HUES6 (cell line): ENCODE results near the gene PCDH9.
"Not testable (repeated sequence)": the region's sequence is repeated elsewhere in the genome, so short reads cannot be mapped to it uniquely, and the experiment has no call there.

Experiments used
- H3K27ac ChIP-seq: 2 replicates; pipeline ENCODE4 v1.7.0; 2013; ENCODE audit warnings: low read depth, mild to moderate bottlenecking, low read length, inconsistent platforms
- H3K27me3 ChIP-seq: 2 replicates; pipeline ENCODE4 v1.6.1; 2013; ENCODE audit warnings: low read length; ENCODE audit not compliant: control insufficient read depth, insufficient read depth
- H3K36me3 ChIP-seq: 2 replicates; pipeline ENCODE4 v1.6.1; 2013; ENCODE audit warnings: low read length; ENCODE audit not compliant: control insufficient read depth, insufficient read depth
- H3K4me1 ChIP-seq: 2 replicates; pipeline ENCODE4 v1.6.1; 2013; ENCODE audit warnings: low read length; ENCODE audit not compliant: control insufficient read depth, insufficient read depth
- H3K4me3 ChIP-seq: 2 replicates; pipeline ENCODE4 v1.5.1; 2013; ENCODE audit warnings: low read depth, low read length
- H3K9ac ChIP-seq: one replicate; pipeline ENCODE4 v1.6.1; 2013; ENCODE audit warnings: mild to moderate bottlenecking, low read length
- H3K9me3 ChIP-seq: 2 replicates; pipeline ENCODE4 v1.6.1; 2013; ENCODE audit warnings: low read depth, low read length; ENCODE audit not compliant: control insufficient read depth, insufficient read depth

The PCDH9 gene

DNA sequence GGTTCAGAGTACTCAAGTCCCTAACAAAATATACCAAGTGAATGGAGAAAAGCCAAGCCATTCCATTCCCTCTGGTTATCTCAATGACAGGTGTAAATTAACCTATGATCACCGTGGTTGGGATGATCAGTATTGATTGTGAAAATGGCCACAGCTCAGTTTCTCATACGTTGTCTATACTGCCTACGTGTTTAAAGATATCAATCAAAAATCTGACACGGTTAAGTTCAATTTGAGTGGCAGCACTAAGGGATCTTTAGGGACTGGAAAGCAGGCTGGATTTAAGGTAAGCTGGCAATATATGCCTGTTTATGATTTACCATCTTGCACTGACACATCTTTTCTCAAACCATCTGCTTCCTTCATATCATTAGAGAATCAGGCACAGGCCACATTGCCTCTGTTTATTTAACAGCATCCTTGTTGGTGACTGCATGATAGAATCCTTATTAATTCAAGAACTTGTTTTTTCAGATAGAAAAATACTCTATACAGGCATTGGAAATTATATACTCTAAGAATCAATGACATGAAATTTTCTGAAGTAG, 907.9 kb downstream of the PCDH9 start:
- Histone ChIP-seq H3K36me3 (no peaks in the 10 kb centered on the region), H3K27ac (no peak overlapping the region), H3K4me3 (no peak overlapping the region), H3K9me3 (no peaks in the 10 kb centered on the region), H3K27me3 (no peaks in the 10 kb centered on the region), H3K4me1 (no peaks in the 10 kb centered on the region), H3K9ac (no peak overlapping the region)

DNA sequence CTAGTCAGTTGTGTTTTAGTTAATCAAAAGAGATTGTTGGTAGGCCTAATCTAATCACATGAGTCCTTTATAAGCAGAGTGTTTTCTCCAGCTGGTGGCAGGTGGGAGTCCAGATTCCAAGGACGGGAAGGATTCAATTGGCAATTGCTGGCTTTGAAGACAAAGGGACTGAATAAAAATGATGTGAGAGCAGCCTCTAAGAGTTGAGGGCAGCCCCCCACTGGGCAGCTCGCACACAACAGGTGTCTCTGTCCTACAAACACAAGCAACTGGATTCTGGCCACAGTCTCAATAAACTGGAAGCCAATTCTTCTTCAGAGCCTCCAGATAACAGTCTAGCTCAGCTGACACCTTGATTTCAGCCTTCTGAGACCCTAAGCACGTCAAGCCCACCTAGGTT, 915.2 kb downstream of the PCDH9 start:
- H3K36me3 ChIP-seq = no peaks in the 10 kb centered on the region
- no peak overlapping the region for H3K9ac ChIP-seq
- H3K4me1 ChIP-seq = no peaks in the 10 kb centered on the region

GRCh38 chr13:66313413-66313812, 916.7 kb downstream of the PCDH9 start:
- Histone ChIP-seq H3K36me3 (no peaks in the 10 kb centered on the region), H3K4me1 (no peaks in the 10 kb centered on the region), H3K4me3 (no peak overlapping the region), H3K9ac (no peak overlapping the region), H3K27me3 (no peaks in the 10 kb centered on the region), H3K27ac (no peak overlapping the region), H3K9me3 (no peaks in the 10 kb centered on the region)

More for the DNA sequence above, 915.2 kb downstream of the PCDH9 start:
- no peak overlapping the region for H3K4me3 ChIP-seq
- H3K9me3 ChIP-seq = no peaks in the 10 kb centered on the region
- H3K27ac ChIP-seq = no peak overlapping the region
- H3K27me3 ChIP-seq = no peaks in the 10 kb centered on the region

- no peak overlapping the region for H3K4me3 ChIP-seq
- no peaks in the 10 kb centered on the region for H3K27me3 ChIP-seq
- H3K9ac ChIP-seq = no peak overlapping the region
- no peaks in the 10 kb centered on the region for H3K36me3 ChIP-seq
- H3K27ac ChIP-seq = no peak overlapping the region
- no peaks in the 10 kb centered on the region for H3K9me3 ChIP-seq
- H3K4me1 ChIP-seq = no peaks in the 10 kb centered on the region
These were observed 917.6 kb downstream of the PCDH9 start for GRCh38 chr13:66312312-66313087.

DNA sequence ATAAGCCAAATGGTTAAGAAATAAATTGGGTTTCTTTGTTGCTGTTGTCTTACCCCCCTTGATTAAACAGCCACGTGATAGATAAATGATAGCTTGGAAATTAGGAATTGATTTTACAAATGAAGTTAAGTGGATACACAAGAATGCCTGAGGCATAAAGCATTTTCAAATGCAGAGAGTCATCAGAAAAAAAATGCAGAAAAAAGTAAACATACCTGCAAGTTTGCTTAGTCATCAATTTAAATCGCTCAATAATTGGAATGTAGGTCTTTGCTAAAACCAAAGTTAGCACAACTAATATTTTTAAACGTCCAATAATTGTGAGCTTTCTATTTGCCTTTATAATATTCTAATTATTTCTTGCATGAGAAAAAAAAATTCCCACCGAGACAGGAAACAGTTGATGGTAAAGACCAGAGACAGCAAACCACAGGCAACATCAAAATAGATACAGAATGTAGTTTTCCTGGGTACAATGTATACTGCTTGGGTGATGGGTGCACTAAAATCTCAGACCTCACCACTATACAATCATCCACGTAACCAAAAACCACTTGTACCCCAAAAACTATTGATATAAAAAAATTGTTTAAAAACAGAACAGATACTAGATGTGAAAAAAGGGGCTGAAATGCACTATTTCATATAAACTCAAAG, 924.0 kb downstream of the PCDH9 start:
- Histone ChIP-seq H3K4me1 (no peaks in the 10 kb centered on the region), H3K9me3 (no peaks in the 10 kb centered on the region), H3K27me3 (no peaks in the 10 kb centered on the region), H3K9ac (no peak overlapping the region), H3K36me3 (no peaks in the 10 kb centered on the region), H3K27ac (no peak overlapping the region), H3K4me3 (no peak overlapping the region)

DNA sequence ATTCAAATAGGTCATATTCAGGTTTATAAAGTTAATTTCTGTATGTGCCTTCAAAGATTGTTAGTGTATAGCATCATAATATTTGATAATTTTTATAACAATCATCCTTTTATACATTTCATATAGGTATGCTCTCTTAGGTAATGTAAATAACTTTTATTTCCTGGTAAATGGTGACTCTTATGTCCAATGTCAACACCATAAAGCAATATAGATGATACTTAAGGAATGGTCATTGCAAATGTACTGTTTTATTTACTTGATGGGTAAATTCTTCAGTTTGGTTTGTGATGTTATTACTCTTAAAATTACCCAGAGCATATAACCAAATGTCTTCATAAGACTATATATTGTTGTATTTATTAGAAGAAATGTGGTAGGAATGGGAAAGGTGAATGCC, 928.7 kb downstream of the PCDH9 start:
- H3K36me3 ChIP-seq = no peaks in the 10 kb centered on the region
- H3K9ac ChIP-seq = no peak overlapping the region
- no peak overlapping the region for H3K4me3 ChIP-seq
- peaks cover 5% of the 10 kb centered on the region; the same call in 1 of the 2 replicates for H3K9me3 ChIP-seq
- no peak overlapping the region for H3K27ac ChIP-seq
- H3K27me3 ChIP-seq = no peaks in the 10 kb centered on the region
- H3K4me1 ChIP-seq = no peaks in the 10 kb centered on the region

DNA sequence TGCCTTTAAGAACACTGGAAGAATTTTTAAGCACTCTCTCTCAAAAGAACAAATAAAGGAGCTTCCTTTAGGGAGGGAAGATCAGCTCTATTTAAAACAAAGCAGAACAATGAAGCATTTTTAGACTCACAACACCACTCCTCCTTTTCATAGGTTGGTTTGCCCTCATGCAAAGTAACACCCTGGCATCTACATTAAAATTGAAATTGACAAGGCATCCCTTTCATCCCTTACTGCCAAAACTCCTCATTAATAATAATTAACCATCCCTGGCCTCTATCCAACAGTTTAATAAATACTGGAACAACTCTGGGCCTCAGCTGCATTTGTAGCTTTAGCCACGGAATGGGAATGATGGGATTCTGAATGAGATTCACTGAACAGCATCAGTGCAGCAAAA, 929.1 kb downstream of the PCDH9 start:
- Histone ChIP-seq H3K9me3 (peaks cover 8% of the 10 kb centered on the region; the same call in 1 of the 2 replicates), H3K4me1 (no peaks in the 10 kb centered on the region), H3K9ac (no peak overlapping the region), H3K27ac (no peak overlapping the region), H3K36me3 (no peaks in the 10 kb centered on the region), H3K27me3 (no peaks in the 10 kb centered on the region), H3K4me3 (no peak overlapping the region)

DNA sequence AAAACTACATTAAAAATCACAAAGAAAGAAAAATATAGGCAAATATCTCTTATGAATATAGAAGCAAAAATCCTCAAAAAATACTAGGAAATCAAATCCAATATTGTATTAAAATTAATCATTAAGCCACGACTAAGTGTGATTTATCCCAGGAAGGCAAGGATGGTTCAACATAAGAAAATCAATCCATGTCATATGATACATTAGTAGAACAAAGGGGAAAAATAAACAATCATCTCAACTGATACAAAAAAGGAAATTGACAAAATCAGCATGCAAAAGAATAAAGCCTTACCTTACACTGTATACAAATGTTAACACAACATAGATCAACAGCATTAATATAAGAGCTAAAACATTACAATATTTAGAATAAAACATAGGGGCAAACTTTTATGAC, 933.3 kb downstream of the PCDH9 start:
- no peak overlapping the region for H3K9ac ChIP-seq
- no peaks in the 10 kb centered on the region for H3K36me3 ChIP-seq
- peaks cover 8% of the 10 kb centered on the region; the same call in 1 of the 2 replicates for H3K9me3 ChIP-seq
- H3K4me3 ChIP-seq = no peak overlapping the region
- H3K27ac ChIP-seq = no peak overlapping the region
- H3K4me1 ChIP-seq = no peaks in the 10 kb centered on the region
- H3K27me3 ChIP-seq = no peaks in the 10 kb centered on the region

DNA sequence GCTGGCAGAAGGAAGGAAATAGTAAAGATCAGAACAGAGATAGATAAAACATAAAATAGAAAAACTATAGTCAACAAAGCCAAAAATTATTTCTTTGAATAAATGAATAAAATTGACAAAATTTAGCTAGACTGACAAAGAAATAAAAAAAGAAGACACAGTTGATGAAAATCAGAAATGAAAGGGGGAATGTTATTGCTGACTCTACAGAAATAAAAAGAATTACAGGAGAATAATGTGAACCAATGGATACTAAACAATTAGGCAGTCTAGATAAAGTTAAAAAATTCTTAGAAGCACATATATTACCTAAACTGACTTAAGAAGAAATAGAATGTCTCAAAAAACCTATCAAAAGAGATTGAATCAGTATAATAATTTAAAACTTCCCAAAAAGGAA, 933.8 kb downstream of the PCDH9 start:
- Histone ChIP-seq H3K4me1 (no peaks in the 10 kb centered on the region), H3K9me3 (peaks cover 8% of the 10 kb centered on the region; the same call in 1 of the 2 replicates), H3K36me3 (no peaks in the 10 kb centered on the region), H3K27me3 (no peaks in the 10 kb centered on the region), H3K9ac (no peak overlapping the region), H3K27ac (no peak overlapping the region), H3K4me3 (no peak overlapping the region)

GRCh38 chr13:66286806-66287205, 943.3 kb downstream of the PCDH9 start:
- H3K9ac ChIP-seq, H3K27ac ChIP-seq, H3K27me3 ChIP-seq, H3K4me3 ChIP-seq, H3K4me1 ChIP-seq, H3K36me3 ChIP-seq: not testable (repeated sequence)
- H3K9me3 ChIP-seq = peaks cover 33% of the 10 kb centered on the region; the same call in 1 of the 2 replicates

GRCh38 chr13:66275416-66275815, 954.7 kb downstream of the PCDH9 start:
- Histone ChIP-seq H3K9ac (no peak overlapping the region), H3K4me1 (no peaks in the 10 kb centered on the region), H3K9me3 (peaks cover 34% of the 10 kb centered on the region), H3K27me3 (no peaks in the 10 kb centered on the region), H3K27ac (no peak overlapping the region), H3K36me3 (no peaks in the 10 kb centered on the region), H3K4me3 (no peak overlapping the region)
